Neural cell (in vitro differentiated cells): Measurements from ENCODE around the gene GRN. TPM values are rescaled to one million over a fixed set of nuclear protein-coding genes. Genes with fewer than 3 reads are reported as not detected.

Source experiments
- H2AFZ ChIP-seq: fragments of 200-600, 300-800 bp; sonication (generic), shearing (Covaris generic); 2 replicates; pipeline ENCODE4 v1.6.0; 2014; ENCODE audit warnings: low read depth, mild to moderate bottlenecking, antibody characterized with exemption, low read length, moderate library complexity
- H3F3A ChIP-seq: fragments of 200-600 bp; shearing (Covaris generic); 2 replicates; pipeline ENCODE4 v1.6.1; 2016; ENCODE audit warnings: mild to moderate bottlenecking, moderate library complexity, mixed read lengths, antibody characterized with exemption, low read length; ENCODE audit not compliant: insufficient read depth, poor library complexity, severe bottlenecking
- H3K27ac ChIP-seq: fragments of 200-600, 300-800 bp; sonication (generic), shearing (Covaris generic); 2 replicates; pipeline ENCODE4 v1.5.1; 2014; ENCODE audit warnings: mild to moderate bottlenecking, low read length, moderate library complexity
- H3K27me3 ChIP-seq: fragments of 300-800, 200-600 bp; sonication (generic), shearing (Covaris generic); 2 replicates; pipeline ENCODE4 v1.6.0; 2014; ENCODE audit warnings: mild to moderate bottlenecking, low read depth, low read length, moderate library complexity; ENCODE audit not compliant: insufficient read depth
- H3K36me3 ChIP-seq: fragments of 300-800, 200-600 bp; sonication (generic), shearing (Covaris generic); 2 replicates; pipeline ENCODE4 v1.5.1; 2014; ENCODE audit warnings: mild to moderate bottlenecking, antibody characterized with exemption, low read length, moderate library complexity; ENCODE audit not compliant: insufficient read depth
- H3K4me2 ChIP-seq: fragments of 300-800, 200-600 bp; sonication (generic), shearing (Covaris generic); 2 replicates; pipeline ENCODE4 v1.6.0; 2014; ENCODE audit warnings: mild to moderate bottlenecking, low read length
- H3K4me3 ChIP-seq: fragments of 300-800, 200-600 bp; sonication (generic), shearing (Covaris generic); 2 replicates; pipeline ENCODE4 v1.5.1; 2014; ENCODE audit warnings: mild to moderate bottlenecking, low read length, moderate library complexity
- H3K79me2 ChIP-seq: fragments of 200-600 bp; shearing (Covaris generic); replicated peaks from 2 replicates; pipeline ENCODE4 v1.6.0; 2014; ENCODE audit warnings: mild to moderate bottlenecking, low read length, moderate library complexity; ENCODE audit not compliant: insufficient read depth
- H3K9ac ChIP-seq: fragments of 300-800, 200-600 bp; sonication (generic), shearing (Covaris generic); 2 replicates; pipeline ENCODE4 v1.6.1; 2016; ENCODE audit warnings: mild to moderate bottlenecking, low read length, mixed read lengths
- H3K9me2 ChIP-seq: fragments of 200-600 bp; shearing (Covaris generic); 2 replicates; pipeline ENCODE4 v1.6.1; 2016; ENCODE audit warnings: mild to moderate bottlenecking, low read length, mixed read lengths; ENCODE audit not compliant: insufficient read depth
- H3K9me3 ChIP-seq: fragments of 200-600, 300-800 bp; sonication (generic), shearing (Covaris generic); 2 replicates; pipeline ENCODE4 v1.6.1; 2016; ENCODE audit warnings: mild to moderate bottlenecking, mixed run types, low read length, moderate library complexity, mixed read lengths
- H4K20me1 ChIP-seq: fragments of 200-600 bp; shearing (Covaris generic); 2 replicates; pipeline ENCODE4 v1.6.1; 2016; ENCODE audit warnings: mild to moderate bottlenecking, mixed run types; ENCODE audit not compliant: insufficient read depth
- EP300 ChIP-seq: fragments of 450-650 bp; conservative IDR thresholded peaks from 2 replicates; pipeline ENCODE4 v1.6.1; 2014; ENCODE audit warnings: antibody characterized with exemption, mild to moderate bottlenecking, moderate library complexity; ENCODE audit not compliant: poor library complexity, severe bottlenecking
- EZH2 ChIP-seq: fragments of 200-600, 300-800 bp; shearing (Covaris generic), sonication (generic); IDR thresholded peaks from 2 replicates; pipeline ENCODE4 v1.6.1; 2014; ENCODE audit warnings: antibody characterized with exemption, low read length, borderline replicate concordance, mild to moderate bottlenecking; ENCODE audit not compliant: insufficient read depth, poor library complexity, severe bottlenecking
- MXI1 ChIP-seq: fragments of 450-650 bp; conservative IDR thresholded peaks from 2 replicates; pipeline ENCODE4 v1.6.1; 2014; ENCODE audit warnings: antibody characterized with exemption, mild to moderate bottlenecking; ENCODE audit not compliant: poor library complexity, severe bottlenecking
- POLR2AphosphoS5 ChIP-seq: IDR thresholded peaks from 2 replicates; pipeline ENCODE4 v1.6.1; 2012
- RAD21 ChIP-seq: fragments of 450-650 bp; conservative IDR thresholded peaks from 2 replicates; pipeline ENCODE4 v1.6.1; 2014; ENCODE audit warnings: antibody characterized with exemption, mild to moderate bottlenecking, moderate library complexity
- SMC3 ChIP-seq: fragments of 450-650 bp; conservative IDR thresholded peaks from 2 replicates; pipeline ENCODE4 v1.6.1; 2014; ENCODE audit warnings: antibody characterized with exemption, mild to moderate bottlenecking, moderate library complexity; ENCODE audit not compliant: poor library complexity
- polyA plus RNA-seq: library from polyadenylated mRNA; depleted of rRNA; stranded (reverse); fragments of >200 nt; gene quantifications from 2 replicates; pipeline ENCODE4 v1.2.3, GENCODE V29; 2014
- TF ChIP-seq, protein P1 (sequence below): IDR thresholded peaks from 2 replicates; pipeline ENCODE4 v1.6.1; 2012; ENCODE audit warnings: borderline replicate concordance
- TF ChIP-seq, protein P2 (sequence below): fragments of 450-650 bp; IDR thresholded peaks from 2 replicates; pipeline ENCODE4 v1.5.1; 2014; ENCODE audit warnings: antibody characterized with exemption, mild to moderate bottlenecking, moderate library complexity; ENCODE audit not compliant: poor library complexity, severe bottlenecking

The GRN gene
- polyA plus RNA-seq, 1 donor from 2014 or later = 21.8 TPM

DNA sequence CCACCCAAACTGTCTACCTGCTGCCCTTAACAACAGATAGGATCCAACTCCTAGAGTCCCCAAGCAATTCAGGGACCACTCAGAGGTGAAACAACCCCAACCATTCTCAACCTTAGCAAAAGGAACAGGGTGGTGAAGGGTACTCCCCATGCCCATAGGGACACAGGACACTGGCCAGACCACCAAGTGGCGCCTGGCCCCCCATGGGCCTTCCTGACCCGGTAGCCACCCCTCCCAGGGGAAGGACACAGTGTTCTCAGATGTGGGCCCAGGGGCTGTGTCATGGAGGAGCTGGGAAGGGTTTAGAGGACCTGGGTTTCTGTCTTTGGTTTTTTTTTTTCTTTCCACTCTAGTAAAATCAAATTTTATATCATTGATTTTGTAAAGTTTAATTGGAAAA lies 10.8 kb upstream of the GRN start:
- H4K20me1 ChIP-seq = no peaks in the 10 kb centered on the region
- H3K9me3 ChIP-seq = no peaks in the 10 kb centered on the region
- H3K4me3 ChIP-seq = no peak overlapping the region
- no peaks in the 10 kb centered on the region for H3K36me3 ChIP-seq
- H3F3A ChIP-seq = no peaks in the 10 kb centered on the region
- no peaks in the 10 kb centered on the region for H3K79me2 ChIP-seq
- H3K4me2 ChIP-seq = no peak overlapping the region
- H3K27ac ChIP-seq = no peak overlapping the region
- TF ChIP-seq MXI1 = no peak
- no peak for TF ChIP-seq EP300
- TF ChIP-seq, protein P1, sequence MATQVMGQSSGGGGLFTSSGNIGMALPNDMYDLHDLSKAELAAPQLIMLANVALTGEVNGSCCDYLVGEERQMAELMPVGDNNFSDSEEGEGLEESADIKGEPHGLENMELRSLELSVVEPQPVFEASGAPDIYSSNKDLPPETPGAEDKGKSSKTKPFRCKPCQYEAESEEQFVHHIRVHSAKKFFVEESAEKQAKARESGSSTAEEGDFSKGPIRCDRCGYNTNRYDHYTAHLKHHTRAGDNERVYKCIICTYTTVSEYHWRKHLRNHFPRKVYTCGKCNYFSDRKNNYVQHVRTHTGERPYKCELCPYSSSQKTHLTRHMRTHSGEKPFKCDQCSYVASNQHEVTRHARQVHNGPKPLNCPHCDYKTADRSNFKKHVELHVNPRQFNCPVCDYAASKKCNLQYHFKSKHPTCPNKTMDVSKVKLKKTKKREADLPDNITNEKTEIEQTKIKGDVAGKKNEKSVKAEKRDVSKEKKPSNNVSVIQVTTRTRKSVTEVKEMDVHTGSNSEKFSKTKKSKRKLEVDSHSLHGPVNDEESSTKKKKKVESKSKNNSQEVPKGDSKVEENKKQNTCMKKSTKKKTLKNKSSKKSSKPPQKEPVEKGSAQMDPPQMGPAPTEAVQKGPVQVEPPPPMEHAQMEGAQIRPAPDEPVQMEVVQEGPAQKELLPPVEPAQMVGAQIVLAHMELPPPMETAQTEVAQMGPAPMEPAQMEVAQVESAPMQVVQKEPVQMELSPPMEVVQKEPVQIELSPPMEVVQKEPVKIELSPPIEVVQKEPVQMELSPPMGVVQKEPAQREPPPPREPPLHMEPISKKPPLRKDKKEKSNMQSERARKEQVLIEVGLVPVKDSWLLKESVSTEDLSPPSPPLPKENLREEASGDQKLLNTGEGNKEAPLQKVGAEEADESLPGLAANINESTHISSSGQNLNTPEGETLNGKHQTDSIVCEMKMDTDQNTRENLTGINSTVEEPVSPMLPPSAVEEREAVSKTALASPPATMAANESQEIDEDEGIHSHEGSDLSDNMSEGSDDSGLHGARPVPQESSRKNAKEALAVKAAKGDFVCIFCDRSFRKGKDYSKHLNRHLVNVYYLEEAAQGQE = no peak
- TF ChIP-seq, protein P2, sequence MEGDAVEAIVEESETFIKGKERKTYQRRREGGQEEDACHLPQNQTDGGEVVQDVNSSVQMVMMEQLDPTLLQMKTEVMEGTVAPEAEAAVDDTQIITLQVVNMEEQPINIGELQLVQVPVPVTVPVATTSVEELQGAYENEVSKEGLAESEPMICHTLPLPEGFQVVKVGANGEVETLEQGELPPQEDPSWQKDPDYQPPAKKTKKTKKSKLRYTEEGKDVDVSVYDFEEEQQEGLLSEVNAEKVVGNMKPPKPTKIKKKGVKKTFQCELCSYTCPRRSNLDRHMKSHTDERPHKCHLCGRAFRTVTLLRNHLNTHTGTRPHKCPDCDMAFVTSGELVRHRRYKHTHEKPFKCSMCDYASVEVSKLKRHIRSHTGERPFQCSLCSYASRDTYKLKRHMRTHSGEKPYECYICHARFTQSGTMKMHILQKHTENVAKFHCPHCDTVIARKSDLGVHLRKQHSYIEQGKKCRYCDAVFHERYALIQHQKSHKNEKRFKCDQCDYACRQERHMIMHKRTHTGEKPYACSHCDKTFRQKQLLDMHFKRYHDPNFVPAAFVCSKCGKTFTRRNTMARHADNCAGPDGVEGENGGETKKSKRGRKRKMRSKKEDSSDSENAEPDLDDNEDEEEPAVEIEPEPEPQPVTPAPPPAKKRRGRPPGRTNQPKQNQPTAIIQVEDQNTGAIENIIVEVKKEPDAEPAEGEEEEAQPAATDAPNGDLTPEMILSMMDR = no peak
- no peak for TF ChIP-seq RAD21
- TF ChIP-seq SMC3 = no peak
- TF ChIP-seq POLR2AphosphoS5 = no peak
- TF ChIP-seq EZH2 = no peak
- no peak overlapping the region for H2AFZ ChIP-seq
- no peak overlapping the region for H3K9ac ChIP-seq
- no peaks in the 10 kb centered on the region for H3K9me2 ChIP-seq
- H3K27me3 ChIP-seq = peaks cover 4% of the 10 kb centered on the region

DNA sequence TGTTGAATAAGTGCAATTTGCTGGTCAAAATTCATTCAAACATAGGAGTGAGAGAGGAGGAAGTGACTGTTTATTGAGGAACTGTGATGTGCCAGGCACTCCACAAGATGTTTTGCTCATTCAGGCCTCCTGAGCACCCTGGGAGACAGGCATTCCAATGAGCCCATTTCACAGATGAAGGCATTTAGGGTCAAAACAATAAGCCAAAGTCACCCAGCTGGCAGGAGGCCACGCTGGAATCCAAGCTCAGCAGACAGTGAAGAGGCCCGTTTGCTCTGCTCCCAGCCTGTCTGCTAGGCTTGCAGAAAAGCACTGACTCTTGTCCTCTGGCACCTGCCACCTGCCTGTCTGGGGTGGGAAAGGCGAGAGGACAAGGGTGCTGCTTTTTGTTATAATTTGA lies 10.4 kb upstream of the GRN start:
- H3K79me2 ChIP-seq = no peaks in the 10 kb centered on the region
- H3K4me3 ChIP-seq = no peak overlapping the region
- no peak overlapping the region for H2AFZ ChIP-seq
- H3F3A ChIP-seq = no peaks in the 10 kb centered on the region
- H3K27ac ChIP-seq = no peak overlapping the region
- H3K4me2 ChIP-seq = no peak overlapping the region
- TF ChIP-seq POLR2AphosphoS5 (no peak), MXI1 (no peak), SMC3 (no peak), RAD21 (no peak)
- TF ChIP-seq, protein P2 = no peak
- peaks cover 4% of the 10 kb centered on the region for H3K27me3 ChIP-seq
- H3K9me3 ChIP-seq = no peaks in the 10 kb centered on the region
- H3K9me2 ChIP-seq = no peaks in the 10 kb centered on the region
- no peak overlapping the region for H3K9ac ChIP-seq
- H3K36me3 ChIP-seq = no peaks in the 10 kb centered on the region
- H4K20me1 ChIP-seq = no peaks in the 10 kb centered on the region
